Measurements from ENCODE around the gene RHCE. TPM values are rescaled to one million over a fixed set of nuclear protein-coding genes. Genes with fewer than 3 reads are reported as not detected.

RHCE gene
- total and polyA plus RNA-seq, 2 of the 8 experiments (the other 6 are each of a cell fraction or from before 2014, with no cell fraction given) = 0.23 to 0.50 TPM

- TF ChIP-seq CHD7 (IDR thresholded peaks at IDR 0.05; ENCODE audit: insufficient replicate concordance, low read length) (no peak), BACH1 (IDR thresholded peaks at IDR 0.05; ENCODE audit: low read length) (no peak), GTF2F1 (IDR thresholded peaks at IDR 0.05; ENCODE audit: borderline replicate concordance, low read depth, low read length) (no peak), POLR2A (IDR thresholded peaks at IDR 0.05; ENCODE audit: control extremely low read depth in 1 of 2, low read depth in 2 of 2, low read length in 2 of 2) (no peak), NRF1 (IDR thresholded peaks at IDR 0.05; ENCODE audit: low read depth, low read length) (no peak), RBBP5 (IDR thresholded peaks at IDR 0.05; ENCODE audit: borderline replicate concordance, low read depth, low read length) (no peak), SIX5 (IDR thresholded peaks at IDR 0.05; ENCODE audit: low read depth, low read length) (no peak), SIRT6 (IDR thresholded peaks at IDR 0.05; ENCODE audit: low read length) (no peak), ASH2L (IDR thresholded peaks at IDR 0.05; ENCODE audit: low read length) (no peak), EZH2 (IDR thresholded peaks at IDR 0.05; ENCODE audit: low read depth, low read length, severe bottlenecking) (no peak), RFX5 (IDR thresholded peaks at IDR 0.05; ENCODE audit: borderline replicate concordance, low read depth, low read length) (no peak)
Measured at GRCh38 chr1:25361901-25362300, 58.7 kb downstream of the RHCE start (continued).

Data from H1 (cell line).